CD4-positive, alpha-beta T cell treated with Interleukin-12 subunit alpha and Interleukin-12 subunit beta, for 1 hour (primary cell): ENCODE measurements around the gene CFAP54.

Source experiments
- DNase-seq: peaks from one replicate; pipeline ENCODE4 v3.0.0-alpha.2; 2020

Gene CFAP54

GRCh38 chr12:96831346-96831745 is 342.0 kb downstream of the CFAP54 start:
- no peak for DNase-seq

DNA sequence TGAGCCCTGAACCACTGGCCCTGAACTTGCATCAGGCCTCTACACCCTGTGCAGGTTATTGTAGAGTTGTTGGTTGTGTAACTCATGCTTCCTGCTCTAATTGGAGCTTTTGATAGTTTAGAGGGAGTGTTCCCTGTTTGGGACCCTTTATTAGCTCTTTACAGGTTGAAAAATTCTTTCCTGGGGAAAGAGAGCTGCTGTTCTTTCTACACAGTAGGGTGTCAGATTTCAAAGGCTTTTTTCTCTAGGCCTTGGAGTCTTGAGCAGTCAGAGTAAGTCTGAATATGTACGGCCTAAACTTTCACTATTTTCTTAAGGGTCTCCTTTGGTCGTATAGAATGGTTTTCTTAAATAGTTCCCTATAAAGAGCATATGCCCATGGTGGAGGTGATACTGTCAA is 356.9 kb downstream of the CFAP54 start:
- DNase-seq: no peak

DNA sequence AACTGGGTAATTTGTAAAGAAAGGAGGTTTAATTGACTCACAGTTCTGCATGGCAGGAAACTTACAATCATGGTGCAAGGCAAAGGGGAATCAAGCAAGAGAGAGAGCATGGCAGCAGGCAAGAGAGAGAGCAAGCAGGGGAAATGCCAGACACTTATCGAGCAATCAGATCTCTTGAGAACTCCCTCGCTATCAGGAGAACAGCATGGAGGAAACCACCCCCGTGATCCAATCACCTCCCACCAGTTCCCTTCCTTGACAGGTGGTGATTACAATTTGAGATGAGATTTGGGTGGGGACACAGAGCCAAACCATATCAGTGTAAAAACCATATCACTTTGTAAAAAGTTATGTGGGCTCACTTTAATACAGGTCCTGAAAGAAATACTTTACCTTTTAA is 361.3 kb downstream of the CFAP54 start:
- no peak for DNase-seq

- DNase-seq: no peak
Observed at GRCh38 chr12:96858162-96858561, 368.8 kb downstream of the CFAP54 start.

DNA sequence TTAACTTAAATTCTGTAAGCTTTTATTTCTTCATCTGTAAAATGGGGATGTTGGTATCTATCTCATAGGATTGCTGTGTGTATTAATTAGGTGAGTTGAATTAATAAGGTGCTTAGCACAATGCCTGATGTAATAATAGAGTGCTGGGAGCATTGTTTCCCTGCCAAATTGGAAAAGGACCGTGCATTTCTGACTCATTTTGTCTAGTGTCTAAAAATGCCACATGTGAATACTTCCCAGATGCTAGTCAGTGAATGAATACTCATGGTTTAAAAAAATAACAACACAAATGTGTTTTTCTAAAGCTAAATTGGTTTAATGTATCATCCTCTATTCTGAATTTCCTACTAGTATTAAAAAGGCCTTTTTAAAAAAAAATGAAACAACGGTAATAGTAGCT is 372.3 kb downstream of the CFAP54 start:
- no peak for DNase-seq

DNA sequence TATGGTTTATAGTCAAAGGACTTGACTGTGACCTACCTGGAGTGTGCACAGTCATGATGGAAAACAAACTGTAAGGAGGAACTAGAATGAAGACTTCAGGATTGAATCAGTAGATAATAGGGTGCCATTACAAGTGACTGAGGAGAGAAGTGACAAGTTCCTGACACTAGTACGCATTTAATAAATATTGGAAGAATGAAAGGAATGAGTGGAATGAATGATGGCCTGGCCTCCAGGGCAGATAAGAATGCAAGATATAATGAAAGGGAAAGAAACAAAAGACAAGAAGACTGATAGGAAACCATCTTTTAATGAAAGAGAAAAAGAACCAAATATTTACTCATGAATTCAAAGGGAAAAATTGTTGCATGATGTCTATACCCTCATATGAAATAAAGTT is 372.9 kb downstream of the CFAP54 start:
- no peak for DNase-seq

GRCh38 chr12:96864335-96864734 is 375.0 kb downstream of the CFAP54 start:
- no peak for DNase-seq

DNA sequence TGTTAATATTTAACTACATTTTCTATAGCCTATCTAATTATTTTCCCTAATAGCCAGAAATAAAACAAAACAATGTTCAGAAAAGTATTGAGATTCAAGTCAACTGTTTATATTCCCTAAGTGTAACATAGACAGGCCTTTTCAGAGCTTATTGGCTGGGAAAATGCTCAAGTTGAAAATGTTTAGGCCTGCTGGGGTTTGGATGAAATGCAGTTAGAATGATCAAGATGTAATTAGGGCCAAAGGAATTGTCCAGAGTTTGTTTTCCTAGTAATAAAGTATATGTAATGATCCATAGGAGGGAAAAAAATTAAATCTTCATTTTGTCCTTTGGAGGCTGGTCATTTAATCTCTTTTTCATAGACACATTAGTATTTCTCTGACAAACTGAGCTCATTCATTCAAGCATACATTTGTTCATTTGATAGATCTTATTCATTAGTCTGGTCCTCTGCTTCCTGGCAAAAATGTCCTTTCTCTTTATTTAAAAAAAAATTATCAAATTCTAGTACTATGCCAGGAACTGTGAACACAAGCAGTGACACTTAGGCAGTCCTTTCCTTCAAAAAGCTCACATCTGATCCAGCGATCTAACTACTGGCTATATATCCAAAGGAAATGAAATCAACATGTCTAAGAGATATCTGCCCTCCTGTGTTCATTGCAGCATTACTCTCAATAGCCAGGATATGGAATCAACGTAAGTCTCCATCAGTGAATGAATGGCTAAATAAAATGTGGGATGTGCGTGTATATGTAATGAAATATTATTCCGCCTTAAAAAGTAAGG is 377.6 kb downstream of the CFAP54 start:
- DNase-seq: no peak

- no peak for DNase-seq
Observed at GRCh38 chr12:96870946-96871345, 381.6 kb downstream of the CFAP54 start.

- DNase-seq: no peak
Observed at GRCh38 chr12:96872961-96873360, 383.6 kb downstream of the CFAP54 start.

DNA sequence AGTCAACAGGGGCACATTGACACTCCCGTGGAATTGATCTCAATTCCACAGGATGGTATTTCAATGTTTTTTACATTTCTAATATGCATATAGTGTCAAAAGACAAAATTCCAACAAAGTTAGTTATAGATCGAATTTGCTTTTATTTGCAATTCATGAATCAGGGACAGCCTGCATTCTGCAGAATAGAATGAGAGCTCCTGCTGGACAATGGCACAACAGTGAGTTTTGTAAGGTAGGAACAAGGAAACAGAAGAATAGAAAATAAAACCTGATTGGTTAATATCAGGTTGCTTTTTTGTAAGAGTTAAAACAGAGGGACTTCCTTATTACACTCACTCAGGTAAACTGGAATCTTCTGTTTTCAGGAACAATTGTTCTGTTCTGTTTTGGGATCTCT is 384.8 kb downstream of the CFAP54 start:
- DNase-seq: no peak

- no peak for DNase-seq
Observed at GRCh38 chr12:96876966-96877365, 387.6 kb downstream of the CFAP54 start.

DNA sequence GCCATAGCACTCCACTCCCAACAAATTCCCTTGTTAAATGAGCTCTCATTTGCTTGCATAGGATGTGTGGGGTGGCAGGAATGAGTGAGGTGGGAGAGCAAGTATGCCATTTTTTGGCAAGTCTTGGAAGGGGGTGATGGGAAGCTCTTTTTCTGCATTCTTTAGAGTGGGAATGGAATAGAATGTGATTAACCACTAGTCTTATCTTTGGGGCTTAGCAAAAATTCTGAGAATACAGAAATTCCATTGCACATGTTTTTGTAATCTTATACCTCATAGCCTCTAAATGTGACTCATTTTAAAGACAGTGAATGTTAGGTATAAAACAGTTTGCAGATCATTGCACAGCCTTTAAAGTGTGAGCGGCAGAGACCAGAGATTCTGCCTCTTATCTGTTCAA is 389.3 kb downstream of the CFAP54 start:
- no peak for DNase-seq

GRCh38 chr12:96879301-96879700 is 389.9 kb downstream of the CFAP54 start:
- DNase-seq: no peak

DNA sequence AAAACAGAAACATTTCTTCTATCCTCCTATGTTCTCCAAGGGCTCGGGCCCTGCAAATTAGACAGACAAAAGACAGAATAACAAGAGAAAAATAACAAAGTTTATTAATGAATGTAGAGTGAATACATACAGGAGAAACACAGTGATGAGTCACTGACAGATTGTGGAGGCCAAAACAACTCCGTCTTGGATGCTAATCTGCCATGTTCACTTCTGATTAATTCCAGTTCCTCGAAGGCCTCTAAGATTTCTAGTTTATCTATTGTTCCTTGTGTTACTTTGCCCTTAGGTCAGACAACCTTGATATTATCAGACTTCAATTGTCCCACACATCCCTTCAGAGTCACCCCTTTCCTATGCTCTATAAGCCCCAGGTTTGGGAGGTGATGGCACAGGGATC is 390.8 kb downstream of the CFAP54 start:
- DNase-seq: no peak

DNA sequence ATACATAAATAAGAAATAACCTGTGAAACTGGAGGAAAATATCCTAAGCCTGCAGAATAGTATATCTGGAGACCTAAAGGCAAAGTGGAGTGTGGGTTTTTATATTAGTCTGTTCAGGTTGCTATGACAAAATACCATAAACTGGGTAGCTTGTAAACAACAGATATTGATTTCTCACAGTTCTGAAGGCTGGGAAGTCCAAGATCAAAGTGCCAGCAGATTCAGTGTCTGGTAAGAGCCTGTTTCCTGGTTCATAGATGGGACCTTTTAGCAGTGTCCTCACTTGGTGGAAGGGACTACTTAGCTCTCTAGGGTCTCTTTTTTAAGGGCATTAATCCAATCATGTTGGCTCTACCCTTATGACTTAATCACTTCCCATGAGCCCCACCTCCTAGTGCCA is 392.2 kb downstream of the CFAP54 start:
- DNase-seq: no peak

- no peak for DNase-seq
Observed at GRCh38 chr12:96882862-96883261, 393.5 kb downstream of the CFAP54 start.

GRCh38 chr12:96883571-96883970 is 394.2 kb downstream of the CFAP54 start:
- no peak for DNase-seq

DNA sequence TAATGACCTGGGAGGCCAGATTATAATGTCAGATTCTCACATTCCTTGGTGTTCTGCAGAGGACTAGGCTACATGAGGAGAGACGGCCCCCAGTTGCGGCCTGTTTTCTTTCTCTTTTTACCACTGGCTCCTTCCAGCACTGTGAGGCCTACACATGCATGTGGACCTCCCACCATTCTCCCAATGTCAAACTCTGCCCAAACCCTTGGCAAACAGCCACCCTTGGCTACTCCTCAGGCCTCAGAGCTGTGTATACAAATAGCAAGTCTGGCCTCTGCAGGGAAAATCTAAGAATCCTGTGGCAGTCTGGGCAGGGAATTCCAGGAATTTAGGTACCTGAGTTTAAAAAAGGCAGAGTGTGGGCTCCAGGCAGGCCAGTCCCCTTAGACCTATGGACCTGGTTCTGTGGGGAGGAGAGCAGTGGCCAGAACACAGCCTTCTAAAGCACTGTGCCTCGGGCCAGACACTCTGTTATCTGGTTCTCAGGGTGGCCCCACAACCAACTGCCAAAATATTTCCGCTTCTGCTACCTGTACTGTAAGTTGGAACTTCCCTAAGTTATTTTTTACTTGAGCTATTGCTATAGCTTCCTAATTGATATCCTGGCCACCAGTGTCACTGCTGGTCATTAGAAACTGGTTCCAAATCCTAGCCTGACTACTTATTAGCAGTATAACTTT is 397.8 kb downstream of the CFAP54 start:
- no peak for DNase-seq

GRCh38 chr12:96889273-96889933 is 400.0 kb downstream of the CFAP54 start:
- DNase-seq: no peak

GRCh38 chr12:96890331-96890730 is 401.0 kb downstream of the CFAP54 start:
- DNase-seq: no peak

DNA sequence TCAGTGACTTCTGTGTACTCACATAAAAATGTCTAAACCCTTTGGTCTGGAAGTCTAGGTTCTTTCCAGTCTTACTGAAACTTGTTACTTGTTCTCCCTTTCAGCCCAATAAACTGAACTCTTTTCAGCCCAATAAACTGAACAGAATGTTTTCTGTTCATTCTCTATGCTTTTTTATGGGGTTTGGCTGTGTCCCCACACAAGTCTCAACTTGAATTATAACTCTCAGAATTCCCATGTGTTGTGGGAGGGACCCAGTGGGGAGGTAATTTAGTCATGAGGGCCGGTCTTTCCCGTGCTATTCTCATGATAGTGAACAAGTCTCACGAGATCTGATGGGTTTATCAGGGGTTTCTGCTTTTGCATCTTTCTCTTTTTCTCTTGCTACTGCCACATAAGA is 402.7 kb downstream of the CFAP54 start:
- no peak for DNase-seq

- DNase-seq: no peak
Observed at GRCh38 chr12:96897421-96897820, 408.0 kb downstream of the CFAP54 start.

- no peak for DNase-seq
Observed at GRCh38 chr12:96901175-96901574, 411.8 kb downstream of the CFAP54 start.
